PFSK-1 (cell line): ENCODE results near the gene LAD1.

Experiments
- POLR2AphosphoS5 ChIP-seq: IDR thresholded peaks from 2 replicates; pipeline ENCODE4 v1.6.1; 2012; ENCODE audit warnings: low read depth, mild to moderate bottlenecking, control low read depth, low read length, moderate library complexity
- REST ChIP-seq, 2 experiments: IDR thresholded peaks; 2 replicates each; pipeline versions ENCODE4 v1.6.1 to v1.8.0; 2011 to 2012; ENCODE audit warnings: low read depth in 2 of 2, low read length in 2 of 2, control low read depth in 1 of 2, inconsistent platforms in 1 of 2, mild to moderate bottlenecking in 1 of 2, moderate library complexity in 1 of 2; ENCODE audit not compliant: insufficient read depth in 1 of 2
- SIN3A ChIP-seq: IDR thresholded peaks from 2 replicates; pipeline ENCODE4 v1.6.1; 2012; ENCODE audit warnings: mild to moderate bottlenecking, low read length, moderate library complexity, borderline replicate concordance; ENCODE audit not compliant: insufficient read depth
- TAF1 ChIP-seq: IDR thresholded peaks from 2 replicates; pipeline ENCODE4 v1.6.1; 2012; ENCODE audit warnings: low read length, control low read depth, borderline replicate concordance; ENCODE audit not compliant: insufficient read depth

GRCh38 chr1:201384406-201384782, 14.7 kb downstream of the LAD1 start:
- TF ChIP-seq TAF1 (no peak), POLR2AphosphoS5 (no peak), REST (IDR thresholded peaks at IDR 0.05; ENCODE audit: insufficient read depth in 1 of 2, low read depth in 2 of 2, low read length in 2 of 2) (no peak), SIN3A (no peak)
